ENCODE measurements around the gene CAMKK2. TPM values are rescaled to one million over a fixed set of nuclear protein-coding genes. Genes with fewer than 3 reads are reported as not detected.
"Not testable (repeated sequence)": the region's sequence is repeated elsewhere in the genome, so short reads cannot be mapped to it uniquely, and the experiment has no call there.

The CAMKK2 gene
- total RNA-seq, 1 donor from 2014 or later, result 39.3 TPM

GRCh38 chr12:121233628-121234020 is 62.9 kb downstream of the CAMKK2 start:
- H3K9me3 ChIP-seq, result no peaks in the 10 kb centered on the region
- TF ChIP-seq CTCF (IDR thresholded peaks at IDR 0.05), result no peak
- DNase-seq (no peak), ATAC-seq (peak; percentile 54)
- peaks cover 12% of the 10 kb centered on the region for H3K4me1 ChIP-seq
- H3K4me3 ChIP-seq, result no peak overlapping the region
- H3K27ac ChIP-seq, result no peak overlapping the region
- intact Hi-C loops (cut with DNase I), result no loop called here
- H3K36me3 ChIP-seq, result peaks cover 59% of the 10 kb centered on the region
- no peaks in the 10 kb centered on the region for H3K27me3 ChIP-seq

GRCh38 chr12:121232977-121233627 is 63.4 kb downstream of the CAMKK2 start:
- peaks cover 10% of the 10 kb centered on the region for H3K4me1 ChIP-seq
- TF ChIP-seq CTCF (IDR thresholded peaks at IDR 0.05), result no peak
- no peak overlapping the region for H3K4me3 ChIP-seq
- no peaks in the 10 kb centered on the region for H3K9me3 ChIP-seq
- no peak overlapping the region for H3K27ac ChIP-seq
- no peaks in the 10 kb centered on the region for H3K27me3 ChIP-seq
- DNase-seq, result no peak
- H3K36me3 ChIP-seq, result peaks cover 60% of the 10 kb centered on the region
- ATAC-seq, result peak; percentile 24
- intact Hi-C loops (cut with DNase I), result no loop called here

- peaks cover 6% of the 10 kb centered on the region for H3K4me1 ChIP-seq
- H3K36me3 ChIP-seq, result peaks cover 51% of the 10 kb centered on the region
- no peak overlapping the region for H3K4me3 ChIP-seq
- intact Hi-C loops (cut with DNase I), result no loop called here
- no peak for ATAC-seq
- H3K9me3 ChIP-seq, result no peaks in the 10 kb centered on the region
- TF ChIP-seq CTCF (IDR thresholded peaks at IDR 0.05), result no peak
- H3K27ac ChIP-seq, result no peak overlapping the region
- no peak for DNase-seq
- H3K27me3 ChIP-seq, result no peaks in the 10 kb centered on the region
These were observed 64.3 kb downstream of the CAMKK2 start for GRCh38 chr12:121232163-121232562.

DNA sequence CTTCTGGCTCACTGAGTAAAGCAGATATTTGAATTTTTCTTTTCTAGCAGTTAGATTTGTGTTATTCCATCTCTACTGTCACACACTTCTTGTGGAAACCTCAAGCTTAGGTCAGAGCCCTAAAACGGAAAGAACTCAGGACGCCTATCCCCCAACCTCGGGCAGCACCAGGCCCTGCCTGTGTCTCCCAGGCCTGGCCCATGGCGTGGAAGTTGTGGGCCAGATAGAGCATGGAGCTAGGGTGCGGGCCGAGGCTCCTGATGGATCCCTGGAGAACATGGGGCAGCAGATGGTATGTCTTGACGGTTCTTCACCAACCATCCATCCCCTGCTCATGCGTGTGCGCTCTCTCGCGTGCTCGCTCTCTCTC is 66.0 kb downstream of the CAMKK2 start:
- DNase-seq, result no peak
- Histone ChIP-seq H3K27me3 (no peaks in the 10 kb centered on the region), H3K9me3 (no peaks in the 10 kb centered on the region), H3K36me3 (peaks cover 45% of the 10 kb centered on the region), H3K4me3 (no peak overlapping the region), H3K4me1 (peaks cover 6% of the 10 kb centered on the region), H3K27ac (no peak overlapping the region)
- ATAC-seq, result no peak
- intact Hi-C loops (cut with DNase I), result no loop called here
- TF ChIP-seq CTCF (IDR thresholded peaks at IDR 0.05), result no peak

- H3K4me1 ChIP-seq; intact Hi-C loops (cut with DNase I); H3K9me3 ChIP-seq; H3K4me3 ChIP-seq; H3K27me3 ChIP-seq; H3K27ac ChIP-seq: not testable (repeated sequence)
- peaks cover 45% of the 10 kb centered on the region for H3K36me3 ChIP-seq
- peak; percentile 91 for TF ChIP-seq CTCF (IDR thresholded peaks at IDR 0.05)
- ATAC-seq (peak; percentile 82), DNase-seq (peak; percentile 86)
These were observed 66.5 kb downstream of the CAMKK2 start for GRCh38 chr12:121229826-121230537.
